Small intestine (tissue), 7 donors: ENCODE measurements around the gene SEL1L. TPM values are rescaled to one million over a fixed set of nuclear protein-coding genes. Genes with fewer than 3 reads are reported as not detected.
"Not testable (repeated sequence)": the region's sequence is repeated elsewhere in the genome, so short reads cannot be mapped to it uniquely, and the experiment has no call there.

Experiments
- DNase-seq, 2 donors: peaks; one replicate each; pipeline versions ENCODE4 v3.0.0 to v3.0.0-alpha.2; 2013
- FAIRE-seq: peaks from 2 replicates; lab custom pipeline; 2012; peaks lifted over from hg19 to GRCh38; lab: Jason Lieb, UNC
- H3K27ac ChIP-seq, 3 donors: one replicate each; pipeline ENCODE4 v1.5.1; 2013; ENCODE audit warnings: low read length in 2 of 3, mild to moderate bottlenecking in 2 of 3, control low read depth in 1 of 3, inconsistent platforms in 1 of 3, low read depth in 1 of 3, moderate library complexity in 1 of 3
- H3K27me3 ChIP-seq, 3 donors: one replicate each; pipeline ENCODE4 v1.6.1; 2013; ENCODE audit warnings: low read length in 3 of 3, inconsistent platforms in 1 of 3; ENCODE audit not compliant: control insufficient read depth in 3 of 3, insufficient read depth in 3 of 3
- H3K36me3 ChIP-seq, 3 donors: one replicate each; pipeline ENCODE4 v1.6.1; 2013; ENCODE audit warnings: low read length in 3 of 3, inconsistent platforms in 1 of 3, low read depth in 1 of 3, mild to moderate bottlenecking in 1 of 3, moderate library complexity in 1 of 3; ENCODE audit not compliant: control insufficient read depth in 3 of 3, insufficient read depth in 2 of 3
- H3K4me1 ChIP-seq, 3 donors: one replicate each; pipeline ENCODE4 v1.6.1; 2013; ENCODE audit warnings: low read length in 2 of 3, inconsistent platforms in 1 of 3, low read depth in 1 of 3, mild to moderate bottlenecking in 1 of 3, moderate library complexity in 1 of 3; ENCODE audit not compliant: control insufficient read depth in 3 of 3, insufficient read depth in 2 of 3
- H3K4me3 ChIP-seq, 3 donors: one replicate each; pipeline ENCODE4 v1.5.1; 2013; ENCODE audit warnings: low read length in 3 of 3, control low read depth in 1 of 3, inconsistent platforms in 1 of 3, low read depth in 1 of 3, mild to moderate bottlenecking in 1 of 3, moderate library complexity in 1 of 3
- H3K9me3 ChIP-seq, 2 donors: one replicate each; pipeline ENCODE4 v1.6.1; 2013; ENCODE audit warnings: low read depth in 1 of 2, low read length in 1 of 2; ENCODE audit not compliant: control insufficient read depth in 2 of 2, insufficient read depth in 1 of 2
- WGBS, 3 donors: extraction: QIAGEN DNeasy Blood & Tissue Kit; methylation state at CpG; one replicate each; pipeline ENCODE4 v1.1.7; 2013; 5-methylcytosine and 5-hydroxymethylcytosine counted together
- polyA plus RNA-seq, 4 donors: library from polyadenylated mRNA; stranded (reverse) in 3 of 4; unstranded in 1 of 4; fragments of 200-250 nt in 3 of 4; fragments of 120-200 nt in 1 of 4; gene quantifications; one replicate each; pipeline versions ENCODE4 v1.2.1 to v1.2.3, GENCODE V29; 2013
- donor health status: healthy with polysubstance abuse.
- donor health status: control.
- donor health status: control.
- donor health status: Bipolar disorder and iron deficiency.
- donor health status: healthy.

The SEL1L gene
- polyA plus RNA-seq, 4 donors, result 7.4 to 63.2 (median 15.5) TPM

DNA sequence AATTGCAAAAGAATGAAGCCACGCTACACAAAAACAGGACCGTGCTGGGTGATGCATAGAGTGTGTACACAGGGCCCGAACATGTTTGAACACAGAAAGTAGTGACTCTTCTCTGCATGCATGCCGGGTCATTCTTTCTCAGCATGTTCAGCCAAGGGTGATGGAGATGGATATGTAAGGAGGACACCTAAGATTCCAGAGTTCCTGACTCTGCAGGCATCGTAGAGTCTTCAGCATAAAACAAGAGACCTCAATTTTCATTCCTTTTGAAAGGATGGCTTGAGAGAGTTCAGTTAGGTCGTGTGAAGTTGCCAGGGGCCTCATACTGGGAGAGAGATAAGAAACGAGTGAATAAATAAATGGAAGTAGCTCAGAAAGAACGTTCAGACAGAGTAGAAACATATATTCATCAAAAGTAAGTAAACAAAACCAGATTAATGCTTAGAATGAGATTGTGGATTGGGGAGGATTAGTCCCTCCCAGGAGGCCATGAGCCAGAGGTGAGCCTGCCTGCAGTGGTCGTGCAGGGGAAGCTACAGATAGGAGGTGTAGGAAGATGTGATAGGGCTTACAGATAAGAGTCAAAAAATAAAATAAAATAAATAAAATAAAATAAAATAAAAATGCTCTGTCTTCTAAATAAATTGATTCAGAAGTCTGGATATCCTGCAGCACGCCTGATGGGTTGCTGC, 27.6 kb upstream of the SEL1L start:
- H3K27me3 ChIP-seq, result no peaks in the 10 kb centered on the region
- FAIRE-seq, result no peak

DNA sequence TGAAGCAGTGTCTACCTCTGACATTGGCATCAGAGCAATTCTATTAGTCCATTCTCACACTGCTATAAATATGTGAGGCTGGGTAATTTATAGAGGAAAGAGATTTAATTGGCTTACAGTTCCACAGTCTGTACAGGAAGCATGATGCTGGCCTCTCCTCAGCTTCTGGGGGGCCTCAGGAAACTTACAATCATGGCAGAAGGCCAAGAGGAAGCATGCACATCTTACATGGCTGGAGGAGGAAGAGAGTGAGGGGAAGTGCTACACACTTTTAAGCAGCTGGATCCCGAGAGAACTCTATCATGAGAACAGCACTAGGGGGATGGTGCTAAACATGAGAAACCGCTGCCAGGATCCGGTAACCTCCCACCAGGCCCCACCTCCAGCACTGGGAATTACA, 25.7 kb upstream of the SEL1L start:
- Histone ChIP-seq H3K9me3 (peaks cover 0 to 5% of the 10 kb centered on the region in 2 donors), H3K27ac (no peak overlapping the region), H3K36me3 (no peaks in the 10 kb centered on the region), H3K27me3 (no peaks in the 10 kb centered on the region), H3K4me1 (no peaks in the 10 kb centered on the region), H3K4me3 (no peak overlapping the region)
- FAIRE-seq (no peak), DNase-seq (no peak)
- 61 to 77% (median 76%) methylated on average over 3 of the region's 3 CpGs for WGBS, 3 donors

More for the DNA sequence above, 27.6 kb upstream of the SEL1L start:
- Histone ChIP-seq H3K9me3 (peaks cover 0 to 5% of the 10 kb centered on the region in 2 donors), H3K4me3 (no peak overlapping the region), H3K36me3 (no peaks in the 10 kb centered on the region), H3K4me1 (no peaks in the 10 kb centered on the region), H3K27ac (no peak overlapping the region)
- WGBS, 3 donors, result 57 to 62% (median 59%) methylated on average over 10 of the region's 10 CpGs
- DNase-seq, result no peak

DNA sequence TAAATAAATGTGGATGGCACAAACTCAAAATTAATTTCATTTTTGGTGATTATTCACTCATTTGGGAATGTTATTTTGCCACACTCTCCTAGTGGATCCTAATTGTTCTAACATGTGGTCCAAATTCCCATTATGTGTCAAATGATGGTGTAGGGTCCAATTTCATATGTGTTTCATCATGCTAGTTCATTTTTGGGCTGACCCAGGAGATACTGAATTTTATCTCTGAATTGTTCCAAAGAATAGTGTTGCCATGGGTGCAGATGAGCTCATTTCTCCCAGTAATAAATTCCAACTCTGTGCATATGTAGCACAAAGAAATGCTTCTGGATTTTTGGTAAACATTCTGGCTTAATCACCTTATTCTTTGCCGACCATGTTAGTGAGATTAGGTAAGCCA, 23.5 kb upstream of the SEL1L start:
- Histone ChIP-seq H3K4me1 (no peaks in the 10 kb centered on the region), H3K36me3 (no peaks in the 10 kb centered on the region), H3K27me3 (no peaks in the 10 kb centered on the region), H3K4me3 (no peak overlapping the region), H3K9me3 (peaks cover 0 to 5% of the 10 kb centered on the region in 2 donors), H3K27ac (no peak overlapping the region)
- DNase-seq (no peak), FAIRE-seq (no peak)
- 40 to 67% (median 60%) methylated on average over 1 of the region's 1 CpG for WGBS, 3 donors

DNA sequence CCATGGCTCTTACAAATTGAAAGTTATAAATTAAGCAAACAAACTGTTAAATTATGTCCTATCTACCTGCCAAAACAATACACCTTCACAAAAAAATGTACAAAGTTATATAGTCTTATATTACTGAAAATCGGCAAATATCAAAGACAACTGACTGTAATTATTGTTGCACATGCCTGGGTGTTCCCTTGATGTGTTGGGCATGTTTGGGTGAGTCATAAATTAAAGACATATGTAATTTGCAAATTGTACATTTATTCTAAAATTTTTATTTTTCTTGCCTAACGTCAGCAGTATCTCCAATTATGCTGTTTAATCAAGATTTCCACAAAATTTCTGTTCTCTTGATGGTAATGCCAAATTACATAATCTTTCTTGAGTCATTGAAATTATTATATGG, 22.0 kb upstream of the SEL1L start:
- DNase-seq (no peak), FAIRE-seq (no peak)
- H3K4me3 ChIP-seq, result no peak overlapping the region
- no peaks in the 10 kb centered on the region for H3K36me3 ChIP-seq
- no peaks in the 10 kb centered on the region for H3K27me3 ChIP-seq
- 28 to 59% (median 43%) methylated on average over 2 of the region's 2 CpGs for WGBS, 3 donors
- no peak overlapping the region for H3K27ac ChIP-seq
- H3K4me1 ChIP-seq, result no peaks in the 10 kb centered on the region
- H3K9me3 ChIP-seq, result peaks cover 0 to 5% of the 10 kb centered on the region in 2 donors

DNA sequence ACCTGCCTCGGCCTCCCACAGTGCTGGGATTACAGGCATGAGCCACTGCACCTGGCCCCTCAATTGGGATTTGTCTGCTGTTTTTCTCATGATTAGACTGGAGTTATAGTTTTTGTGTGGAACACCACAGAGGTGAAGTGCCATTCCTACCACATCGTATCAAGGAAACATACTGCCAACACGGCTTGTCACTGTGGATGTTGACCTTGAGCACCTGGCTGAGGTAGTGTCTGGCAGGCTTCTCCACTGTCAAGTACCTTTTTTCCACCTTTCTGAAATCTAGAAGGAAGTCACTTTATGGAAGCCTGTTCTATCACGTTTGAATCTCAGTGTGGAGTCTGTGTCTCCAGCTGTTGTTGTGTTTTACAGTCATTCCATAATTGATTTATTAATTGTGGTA, 21.4 kb upstream of the SEL1L start:
- DNase-seq, result no peak
- H3K4me1 ChIP-seq, result no peaks in the 10 kb centered on the region
- 35 to 54% (median 43%) methylated on average over 4 of the region's 4 CpGs for WGBS, 3 donors
- peaks cover 0 to 5% of the 10 kb centered on the region in 2 donors for H3K9me3 ChIP-seq
- H3K4me3 ChIP-seq, result no peak overlapping the region
- no peak for FAIRE-seq
- H3K36me3 ChIP-seq, result no peaks in the 10 kb centered on the region
- no peaks in the 10 kb centered on the region for H3K27me3 ChIP-seq
- H3K27ac ChIP-seq, result no peak overlapping the region

DNA sequence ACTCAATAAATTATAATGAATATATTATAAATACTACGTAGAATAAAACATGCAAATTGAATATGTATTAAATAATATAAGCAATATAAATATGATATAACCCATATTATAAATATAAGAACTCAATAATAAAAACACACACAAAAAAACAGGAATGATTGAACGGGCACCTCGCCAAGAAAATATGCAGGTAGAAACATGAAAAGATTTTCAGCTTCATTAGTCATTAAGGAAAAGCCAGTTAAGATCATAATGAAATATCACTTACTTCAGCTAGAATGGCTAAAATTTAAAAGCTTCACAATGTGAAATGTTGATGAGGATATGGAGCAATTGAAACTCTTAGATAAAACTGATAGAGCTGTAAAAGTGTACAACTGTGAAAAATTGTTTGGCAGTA, 17.8 kb upstream of the SEL1L start:
- FAIRE-seq (no peak), DNase-seq (no peak)
- Histone ChIP-seq H3K4me3 (no peak overlapping the region), H3K9me3 (no peaks in the 10 kb centered on the region), H3K4me1 (no peaks in the 10 kb centered on the region), H3K27ac (no peak overlapping the region), H3K36me3 (no peaks in the 10 kb centered on the region), H3K27me3 (no peaks in the 10 kb centered on the region)
- WGBS, 3 donors, result 91 to 94% (median 92%) methylated on average over 3 of the region's 3 CpGs

DNA sequence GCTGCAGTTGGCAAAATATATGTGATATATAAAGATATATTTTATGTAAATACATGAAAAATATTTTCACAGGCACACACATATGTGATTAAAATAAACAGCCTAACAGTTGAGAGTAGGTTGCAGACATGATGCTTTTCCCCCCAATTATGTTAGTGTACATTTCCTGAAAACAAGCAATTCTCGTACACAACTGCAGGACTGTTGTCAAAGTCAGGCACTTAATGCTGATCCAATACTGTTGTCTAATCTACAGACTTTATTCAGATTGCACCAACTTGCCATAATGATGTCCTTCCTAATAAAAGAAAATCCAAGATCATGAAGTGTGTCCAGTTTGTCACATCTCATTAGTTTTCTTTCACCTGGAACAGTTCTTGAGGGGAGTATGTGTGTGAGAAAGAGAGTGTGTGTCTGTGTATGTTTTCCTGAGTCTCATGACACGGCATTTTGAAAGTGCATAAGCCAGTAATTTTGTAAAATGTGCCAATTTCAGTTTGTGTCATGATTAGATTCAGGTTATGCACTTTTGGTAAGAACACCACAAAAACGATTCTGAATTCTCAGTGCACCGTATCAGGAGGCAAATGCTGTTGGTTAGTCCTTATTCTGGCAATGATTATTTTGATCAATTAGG, 16.5 kb upstream of the SEL1L start:
- WGBS, 3 donors, result 50 to 64% (median 62%) methylated on average over 4 of the region's 4 CpGs
- Histone ChIP-seq H3K4me3 (no peak overlapping the region), H3K27me3 (no peaks in the 10 kb centered on the region), H3K36me3 (no peaks in the 10 kb centered on the region), H3K9me3 (no peaks in the 10 kb centered on the region), H3K4me1 (no peaks in the 10 kb centered on the region), H3K27ac (no peak overlapping the region)
- DNase-seq (no peak), FAIRE-seq (no peak)

DNA sequence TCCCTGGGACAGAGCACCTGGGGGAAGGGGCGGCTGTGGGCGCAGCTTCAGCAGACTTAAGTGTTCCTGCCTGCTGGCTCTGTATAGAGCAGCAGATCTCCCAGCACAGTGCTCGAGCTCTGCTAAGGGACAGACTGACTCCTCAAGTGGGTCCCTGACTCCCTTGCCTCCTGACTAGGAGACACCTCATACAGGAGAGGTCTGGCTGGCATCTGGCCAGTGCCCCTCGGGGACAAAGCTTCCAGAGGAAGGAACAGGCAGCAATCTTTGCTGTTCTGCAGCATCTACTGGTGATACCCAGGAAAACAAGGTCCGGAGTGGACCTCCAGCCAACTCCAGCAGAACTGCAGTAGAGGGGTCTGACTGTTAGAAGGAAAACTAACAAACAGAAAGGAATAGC, 7.6 kb upstream of the SEL1L start:
- H3K27me3 ChIP-seq, FAIRE-seq, H3K4me1 ChIP-seq, H3K9me3 ChIP-seq, H3K4me3 ChIP-seq, H3K27ac ChIP-seq, DNase-seq, H3K36me3 ChIP-seq: not testable (repeated sequence)
- 88 to 93% (median 92%) methylated on average over 5 of the region's 5 CpGs for WGBS, 3 donors
